HG03025 (cell line): ENCODE data around the gene BBC3.
"Not testable (repeated sequence)": the region's sequence is repeated elsewhere in the genome, so short reads cannot be mapped to it uniquely, and the experiment has no call there.

Experiments used
- ATAC-seq: cut with Tn5 transposase; IDR thresholded peaks from one replicate; pipeline ENCODE4 v1.9.1; 2021; ENCODE audit warnings: mild to moderate bottlenecking, moderate library complexity; ENCODE audit not compliant: unreplicated experiment, low FRiP score

Gene BBC3

GRCh38 chr19:47258895-47259555 lies 28.0 kb upstream of the BBC3 start:
- no peak for ATAC-seq

DNA sequence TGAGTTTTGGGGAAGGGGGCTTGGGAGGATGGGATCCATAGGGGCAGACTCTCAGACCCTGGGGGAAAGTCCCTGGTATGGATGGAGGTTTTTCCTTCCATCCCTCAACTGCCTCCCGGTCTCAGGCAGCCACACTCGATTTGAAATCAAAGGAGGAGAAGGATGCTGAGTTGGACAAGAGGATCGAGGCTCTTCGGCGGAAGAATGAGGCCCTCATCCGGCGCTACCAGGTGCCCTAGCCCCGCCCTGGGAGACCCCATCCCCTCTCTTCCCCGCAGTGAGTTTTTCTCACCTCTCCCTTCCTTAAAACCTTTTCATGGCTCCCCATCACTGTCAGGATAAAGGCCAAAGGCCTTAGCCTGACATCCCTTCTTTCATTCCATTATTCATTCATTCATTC lies 27.4 kb upstream of the BBC3 start:
- ATAC-seq: no peak

GRCh38 chr19:47257411-47258169 lies 26.6 kb upstream of the BBC3 start:
- ATAC-seq: no peak

- peak; percentile 70 for ATAC-seq
These were observed 25.9 kb upstream of the BBC3 start for GRCh38 chr19:47256693-47257410.

DNA sequence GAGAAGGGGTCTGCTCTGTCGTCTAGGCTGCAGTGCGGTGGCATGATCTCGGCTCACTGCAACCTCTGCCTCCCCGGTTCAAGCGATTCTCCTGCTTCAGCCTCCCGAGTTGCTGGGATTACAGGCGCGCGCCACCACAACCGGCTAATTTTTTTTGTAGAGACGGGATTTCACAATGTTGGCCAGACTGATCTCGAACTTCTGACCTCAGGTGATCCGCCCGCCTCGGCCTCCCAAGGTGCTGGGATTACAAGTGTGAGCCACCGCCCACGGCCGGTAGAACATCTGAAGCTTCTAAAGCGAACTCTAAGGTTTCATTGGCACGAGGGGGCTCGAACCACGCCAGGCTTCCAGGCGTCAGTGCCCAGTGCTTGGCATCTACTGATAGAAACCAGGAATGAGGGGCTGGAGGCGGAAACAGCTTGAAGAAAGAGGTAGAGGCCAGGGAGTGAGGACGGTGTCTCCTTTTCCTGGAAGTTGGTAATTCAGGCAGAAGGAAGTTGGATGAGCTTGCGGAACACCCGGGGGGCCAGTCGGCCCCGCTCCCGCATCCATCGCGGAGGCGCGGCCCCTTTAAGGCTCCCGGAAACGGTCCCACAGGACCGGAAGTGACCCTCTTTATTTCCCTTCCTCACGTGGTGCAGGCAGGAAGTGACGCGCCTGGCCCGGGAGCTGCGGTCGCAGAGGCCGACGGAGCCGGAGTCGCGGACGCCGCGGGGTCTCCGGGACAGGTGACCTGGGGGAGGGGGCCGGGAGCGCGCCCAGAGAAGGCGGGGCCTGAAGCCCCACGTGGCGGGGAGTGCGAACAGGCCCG lies 25.1 kb upstream of the BBC3 start, which contains the start of gene CCDC9:
CCDC9 (plus strand) TSS at position 647 of the 814 bp plus-strand sequence. CDS start 1,876 bp downstream, outside the sequence.
- peak; percentile 43 for ATAC-seq

- ATAC-seq: no peak
These were observed 23.0 kb upstream of the BBC3 start for GRCh38 chr19:47253970-47254369.

DNA sequence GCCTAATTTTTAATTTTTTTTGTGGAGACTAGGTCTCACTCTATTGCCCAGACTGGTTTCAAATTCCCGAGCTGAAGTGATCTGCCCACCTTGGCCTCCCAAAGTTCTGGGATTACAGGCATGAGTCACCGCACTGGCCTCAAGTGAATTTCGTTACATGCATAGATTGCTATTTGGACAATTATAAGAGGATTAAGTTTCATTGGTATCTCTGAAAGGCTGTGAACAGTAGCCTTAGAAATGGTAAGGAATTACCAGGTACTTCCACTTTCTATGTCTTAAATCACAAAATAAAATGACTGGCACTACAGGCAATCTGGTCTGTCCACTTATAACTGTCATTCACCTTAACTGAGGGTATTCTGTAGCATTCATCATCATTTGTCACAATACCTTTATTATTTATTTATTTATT lies 22.5 kb upstream of the BBC3 start:
- no peak for ATAC-seq

GRCh38 chr19:47253016-47253415 lies 22.0 kb upstream of the BBC3 start:
- not testable (repeated sequence) for ATAC-seq

DNA sequence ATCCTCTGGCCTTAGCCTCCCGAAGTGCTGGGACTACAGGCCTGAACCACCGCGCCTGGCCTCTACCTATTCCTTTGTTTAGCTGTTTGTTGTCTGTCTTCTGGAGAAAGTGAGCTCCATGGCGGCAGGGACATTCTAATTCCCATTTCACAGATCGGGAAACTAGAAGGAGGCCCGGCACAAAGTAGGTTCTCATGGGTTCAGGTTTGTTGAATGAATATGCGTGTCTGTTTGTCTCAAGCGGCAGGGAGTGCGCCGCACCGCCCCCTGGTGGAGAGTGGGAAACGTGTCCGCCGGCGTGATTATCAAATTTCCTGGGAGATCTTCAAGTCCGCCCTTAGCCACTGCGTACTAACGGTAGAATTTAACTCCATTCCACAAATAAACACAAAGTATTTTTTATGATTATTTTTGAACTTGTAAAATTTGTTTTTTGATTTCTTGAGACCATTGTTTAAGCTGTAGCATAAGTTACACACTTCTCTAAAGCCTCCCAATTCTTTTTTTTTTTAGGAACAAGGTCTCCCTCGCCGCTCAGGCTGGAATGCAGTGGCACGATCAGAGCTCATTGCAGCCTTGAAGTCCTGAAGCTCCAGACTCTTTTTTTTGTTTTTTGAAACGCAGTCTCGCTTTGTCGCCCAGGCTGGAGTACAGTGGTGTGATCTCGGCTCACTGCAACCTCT lies 16.4 kb upstream of the BBC3 start:
- no peak for ATAC-seq

- ATAC-seq: peak; percentile 40
These were observed 13.0 kb upstream of the BBC3 start for GRCh38 chr19:47243776-47244547.

DNA sequence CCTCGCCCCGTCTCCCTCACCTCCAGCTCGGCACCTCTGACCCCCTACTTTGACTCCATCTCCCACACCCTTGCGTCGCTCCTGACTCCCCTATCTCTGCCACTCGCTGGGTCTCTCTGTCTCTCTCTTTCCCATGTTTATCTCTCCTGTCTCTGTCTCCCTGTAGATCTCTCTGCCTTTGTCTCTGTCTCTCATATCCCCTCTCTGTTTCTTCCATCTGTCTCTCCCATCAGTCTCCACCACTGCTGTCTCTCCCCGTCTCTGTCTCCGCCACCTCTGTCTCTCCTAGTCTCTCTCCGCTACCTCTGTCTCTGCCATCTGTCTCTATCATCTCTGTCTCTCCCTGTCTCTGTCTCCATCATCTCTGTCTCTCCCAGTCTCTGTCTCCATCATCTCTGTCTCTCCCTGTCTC lies 12.4 kb upstream of the BBC3 start:
- no peak for ATAC-seq

DNA sequence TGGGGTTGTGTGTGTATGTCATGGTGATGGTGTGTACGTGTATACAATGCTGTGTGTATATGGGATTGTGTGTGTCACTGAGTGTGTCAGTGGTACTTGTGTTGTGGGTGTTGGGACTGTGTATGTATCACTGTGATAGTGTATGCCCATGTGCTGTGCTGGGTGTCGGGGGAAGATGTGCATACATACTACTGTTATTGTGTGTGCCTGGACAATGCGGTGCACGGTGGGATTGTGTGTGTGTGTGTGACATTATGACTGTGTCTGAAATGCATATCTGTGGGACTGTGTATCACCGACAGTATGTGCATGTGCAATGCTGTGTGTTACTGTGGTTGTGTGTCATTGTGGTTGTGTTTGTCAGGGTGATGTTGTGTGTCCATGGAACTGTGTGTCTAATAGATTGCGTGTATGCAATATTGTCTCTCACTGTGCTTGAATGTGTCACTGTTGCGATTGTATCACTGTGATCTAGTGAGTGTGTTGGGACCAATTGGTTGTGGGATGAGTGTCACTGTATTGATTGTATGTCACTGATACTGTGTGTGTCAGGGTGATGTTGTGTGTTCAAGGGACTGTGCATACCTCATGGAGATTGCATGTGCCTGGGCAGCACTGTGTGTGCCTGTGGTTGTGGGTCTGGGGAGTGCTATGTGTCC lies 11.0 kb upstream of the BBC3 start:
- no peak for ATAC-seq

DNA sequence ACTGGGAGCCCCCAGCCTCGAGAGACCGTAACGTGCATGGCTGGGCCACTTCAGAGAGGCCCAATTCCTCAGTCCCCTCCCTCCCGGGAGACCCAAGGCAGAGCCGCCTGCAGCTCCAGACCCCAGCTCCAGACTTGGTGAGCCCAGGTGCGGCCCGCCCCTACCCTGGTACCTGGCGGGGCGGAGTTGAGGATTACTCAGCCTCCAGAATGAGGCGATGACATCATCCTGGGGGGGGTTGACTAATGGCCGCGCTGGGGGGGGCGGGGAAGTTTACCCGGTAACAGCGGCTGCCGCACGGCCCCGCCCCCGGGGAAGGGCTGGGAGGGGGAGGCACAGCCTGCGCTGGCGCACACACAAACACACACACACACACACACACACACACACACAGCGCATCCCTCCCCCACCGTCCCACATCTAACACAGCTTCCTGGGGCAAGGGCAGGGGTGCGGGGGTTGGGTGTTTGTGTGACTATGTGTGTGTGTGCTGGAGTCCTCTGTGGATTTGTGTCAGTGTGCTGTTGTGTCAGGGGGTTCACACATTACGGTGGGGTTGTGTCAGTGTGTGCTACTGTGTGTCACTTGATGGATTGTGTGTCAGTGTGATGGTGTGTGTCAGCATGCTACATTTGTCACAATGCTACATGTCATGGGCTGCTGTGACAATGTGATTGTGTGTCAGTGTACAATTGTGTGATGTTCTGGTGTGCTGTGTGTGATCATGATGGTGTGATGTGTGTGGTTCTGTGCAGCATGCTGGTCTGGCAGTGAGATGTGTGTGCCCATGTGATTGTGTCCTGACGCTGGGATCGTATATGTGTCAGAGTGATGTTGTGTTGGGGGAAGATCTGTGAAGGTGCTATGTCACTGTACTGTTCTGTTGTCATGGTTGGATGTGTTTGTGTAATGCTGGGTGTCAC lies 10.3 kb upstream of the BBC3 start:
- no peak for ATAC-seq

DNA sequence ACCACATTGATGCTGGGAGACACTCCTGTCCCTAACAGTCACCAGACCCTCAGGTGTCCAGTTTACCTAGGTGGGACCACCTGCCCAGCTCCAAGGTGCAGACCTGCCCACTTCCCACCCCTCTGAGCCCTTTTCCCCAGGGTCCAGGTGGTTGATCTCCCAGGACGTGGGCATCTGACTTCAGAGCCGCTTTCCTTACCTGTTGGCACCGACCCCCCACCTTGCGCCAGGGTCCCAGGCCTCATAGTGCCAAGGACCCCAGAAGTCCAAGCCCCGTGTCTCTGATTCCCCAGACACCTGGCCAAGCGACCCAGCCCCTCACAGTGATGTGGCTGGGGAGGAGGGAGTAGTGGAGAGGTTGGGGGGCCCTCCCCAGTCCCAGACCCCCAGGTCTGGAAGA lies 9.6 kb upstream of the BBC3 start:
- ATAC-seq: no peak

GRCh38 chr19:47239610-47240296 lies 8.8 kb upstream of the BBC3 start:
- no peak for ATAC-seq

GRCh38 chr19:47239152-47239551 lies 8.2 kb upstream of the BBC3 start:
- no peak for ATAC-seq

DNA sequence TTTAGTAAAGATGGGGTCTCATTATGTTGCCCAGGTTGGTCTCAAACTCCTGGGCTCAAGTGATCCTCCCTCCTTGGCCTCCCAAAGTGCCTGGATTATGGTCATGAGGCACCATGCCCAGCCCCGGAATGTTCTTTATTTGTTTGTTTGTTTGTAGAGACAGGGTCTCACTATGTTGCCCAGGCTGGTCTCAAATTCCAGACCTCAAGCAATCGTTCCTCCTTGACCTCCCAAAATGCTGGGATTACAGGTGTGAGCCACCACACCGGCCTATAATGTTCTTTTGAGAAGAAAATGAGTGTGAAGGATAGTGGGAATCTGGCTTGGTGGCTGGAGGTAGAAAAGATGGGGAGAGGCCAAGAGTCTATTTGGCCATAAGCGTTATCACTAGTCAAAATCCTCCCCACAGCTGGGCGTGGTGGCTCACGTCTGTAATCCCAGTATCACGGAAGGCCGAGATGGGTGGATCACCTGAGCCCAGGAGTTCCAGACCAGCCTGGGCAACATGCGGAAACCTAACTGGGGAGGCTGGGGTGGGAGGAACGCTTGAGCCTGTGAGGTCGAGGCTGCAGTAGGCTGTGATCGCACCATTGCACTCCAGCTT lies 5.2 kb upstream of the BBC3 start:
- ATAC-seq: no peak
